Esophagus mucosa (tissue), 1 donor: ENCODE results near the gene AMZ1. TPM values are rescaled to one million over a fixed set of nuclear protein-coding genes. Genes with fewer than 3 reads are reported as not detected.

Experiments
- ATAC-seq: fragments of 200-7000 bp; cut with Tn5 transposase; one replicate; pipeline ENCODE4 v1.9.1; 2020
- total RNA-seq: library from RNA; stranded (reverse); gene quantifications from one replicate; pipeline ENCODE4 v1.2.4, GENCODE V29; 2023
- donor health status: DM: yes; HTN: yes; CAD: no.

The AMZ1 gene
- 0.12 TPM for total RNA-seq

GRCh38 chr7:2687881-2688318 lies at the start of gene AMZ1:
Gene AMZ1 (plus strand): TSS chr7:2688202. CDS start chr7:2700452, 12,250 bp downstream.
- peak; percentile 45 for ATAC-seq

- ATAC-seq = no peak
Observed at GRCh38 chr7:2638224-2638991, 49.6 kb upstream of the AMZ1 start.

GRCh38 chr7:2639181-2639681 lies 48.8 kb upstream of the AMZ1 start:
- ATAC-seq = no peak

GRCh38 chr7:2639695-2640481 lies 48.1 kb upstream of the AMZ1 start:
- ATAC-seq = no peak

GRCh38 chr7:2640482-2640830 lies 47.5 kb upstream of the AMZ1 start:
- ATAC-seq = peak; percentile 38

GRCh38 chr7:2640846-2641316 lies 47.1 kb upstream of the AMZ1 start:
- peak; percentile 12 for ATAC-seq

GRCh38 chr7:2641406-2642393 lies 46.3 kb upstream of the AMZ1 start:
- ATAC-seq = peak; percentile 58

GRCh38 chr7:2643386-2644219 lies 44.4 kb upstream of the AMZ1 start:
- no peak for ATAC-seq

GRCh38 chr7:2644220-2644561 lies 43.8 kb upstream of the AMZ1 start:
- no peak for ATAC-seq

GRCh38 chr7:2644562-2645273 lies 43.3 kb upstream of the AMZ1 start:
- ATAC-seq = peak; percentile 9

GRCh38 chr7:2645274-2645868 lies 42.6 kb upstream of the AMZ1 start:
- no peak for ATAC-seq

GRCh38 chr7:2646336-2646679 lies 41.7 kb upstream of the AMZ1 start:
- no peak for ATAC-seq

- no peak for ATAC-seq
Observed at GRCh38 chr7:2646680-2647571, 41.1 kb upstream of the AMZ1 start.

GRCh38 chr7:2647594-2648172 lies 40.3 kb upstream of the AMZ1 start:
- ATAC-seq = no peak

- ATAC-seq = no peak
Observed at GRCh38 chr7:2649139-2649838, 38.7 kb upstream of the AMZ1 start.

- no peak for ATAC-seq
Observed at GRCh38 chr7:2649991-2650390, 38.0 kb upstream of the AMZ1 start.

- ATAC-seq = no peak
Observed at GRCh38 chr7:2650451-2650850, 37.6 kb upstream of the AMZ1 start.

GRCh38 chr7:2651336-2651735 lies 36.7 kb upstream of the AMZ1 start:
- ATAC-seq = no peak
